SK-N-SH treated with all-trans-retinoic acid at 6 μM for 48 hours (cell line): ENCODE measurements around the gene STOM.

ENCODE experiments used
- ATAC-seq: fragments of 200-7000 bp; cut with Tn5 transposase; 3 replicates; pipeline ENCODE4 v1.9.1; 2020; ENCODE audit warnings: mild to moderate bottlenecking, moderate library complexity
- ARNTL ChIP-seq: fragments of 450-650 bp; formaldehyde crosslinking; IDR thresholded peaks from 2 replicates; pipeline ENCODE4 v1.5.0; 2020; ENCODE audit warnings: low read depth, mild to moderate bottlenecking, moderate library complexity, borderline replicate concordance
- BACH2 ChIP-seq: fragments of 250-450 bp; sonication (Bioruptor Pico); IDR thresholded peaks from 2 replicates; pipeline ENCODE4 v1.9.0; 2021; ENCODE audit warnings: mild to moderate bottlenecking, borderline replicate concordance
- CREB5 ChIP-seq: fragments of 250-450 bp; sonication (Bioruptor Pico); IDR thresholded peaks from 2 replicates; pipeline ENCODE4 v1.5.1; 2020; ENCODE audit warnings: low read depth, mild to moderate bottlenecking, moderate library complexity
- CSDC2 ChIP-seq: fragments of 250-450 bp; sonication (Bioruptor Pico); IDR thresholded peaks from 2 replicates; pipeline ENCODE4 v1.5.0; 2020; ENCODE audit warnings: mild to moderate bottlenecking, moderate library complexity
- CSRNP3 ChIP-seq: fragments of 250-450 bp; sonication (Bioruptor Pico); IDR thresholded peaks from 2 replicates; pipeline ENCODE4 v1.5.1; 2021; ENCODE audit warnings: mild to moderate bottlenecking, moderate library complexity
- ESRRG ChIP-seq: fragments of 250-450 bp; sonication (Bioruptor Pico); IDR thresholded peaks from 2 replicates; pipeline ENCODE4 v1.6.1; 2021; ENCODE audit warnings: mild to moderate bottlenecking
- GLIS3 ChIP-seq: fragments of 250-450 bp; sonication (Bioruptor Pico); IDR thresholded peaks from 2 replicates; pipeline ENCODE4 v1.5.0; 2020; ENCODE audit warnings: mild to moderate bottlenecking, moderate library complexity
- ISL1 ChIP-seq: fragments of 250-450 bp; sonication (Bioruptor Pico); IDR thresholded peaks from 2 replicates; pipeline ENCODE4 v2.1.2; 2022; ENCODE audit warnings: mild to moderate bottlenecking, moderate library complexity
- OSR1 ChIP-seq: fragments of 250-450 bp; sonication (Bioruptor Pico); IDR thresholded peaks from 2 replicates; pipeline ENCODE4 v1.8.0; 2022; ENCODE audit warnings: moderate library complexity, mild to moderate bottlenecking, inconsistent platforms
- PATZ1 ChIP-seq: fragments of 250-450 bp; sonication (Bioruptor Pico); IDR thresholded peaks from 2 replicates; pipeline ENCODE4 v1.8.0; 2020; ENCODE audit warnings: mild to moderate bottlenecking, moderate library complexity, borderline replicate concordance
- POU6F1 ChIP-seq: fragments of 250-450 bp; sonication (Bioruptor Pico); IDR thresholded peaks from 2 replicates; pipeline ENCODE4 v1.8.0; 2021; ENCODE audit warnings: low read depth, mild to moderate bottlenecking, moderate library complexity, borderline replicate concordance
- PPARA ChIP-seq: fragments of 250-450 bp; sonication (Bioruptor Pico); IDR thresholded peaks from 2 replicates; pipeline ENCODE4 v1.5.0; 2020; ENCODE audit warnings: mild to moderate bottlenecking, borderline replicate concordance
- SNAI2 ChIP-seq: fragments of 250-450 bp; sonication (Bioruptor Pico); IDR thresholded peaks from 2 replicates; pipeline ENCODE4 v1.5.0; 2020; ENCODE audit warnings: mild to moderate bottlenecking, moderate library complexity
- TOX ChIP-seq: fragments of 250-450 bp; sonication (Bioruptor Pico); IDR thresholded peaks from 2 replicates; pipeline ENCODE4 v1.8.0; 2021; ENCODE audit warnings: mild to moderate bottlenecking, moderate library complexity, borderline replicate concordance
- TSHZ2 ChIP-seq: fragments of 250-450 bp; sonication (Bioruptor Pico); IDR thresholded peaks from 2 replicates; pipeline ENCODE4 v1.5.0; 2020; ENCODE audit warnings: mild to moderate bottlenecking, moderate library complexity
- ZFP3 ChIP-seq: fragments of 250-450 bp; sonication (Bioruptor Pico); IDR thresholded peaks from 2 replicates; pipeline ENCODE4 v1.5.0; 2020; ENCODE audit warnings: mild to moderate bottlenecking, moderate library complexity
- ZFP30 ChIP-seq: fragments of 450-650 bp; formaldehyde crosslinking; IDR thresholded peaks from 2 replicates; pipeline ENCODE4 v1.5.0; 2022; ENCODE audit warnings: mild to moderate bottlenecking, moderate library complexity
- ZNF565 ChIP-seq: fragments of 450-650 bp; formaldehyde crosslinking; conservative IDR thresholded peaks from 2 replicates; pipeline ENCODE4 v1.5.0; 2020; ENCODE audit warnings: low read depth, mild to moderate bottlenecking, moderate library complexity
- ZNF8 ChIP-seq: fragments of 450-650 bp; formaldehyde crosslinking; IDR thresholded peaks from 2 replicates; pipeline ENCODE4 v1.5.0; 2020; ENCODE audit warnings: mild to moderate bottlenecking, moderate library complexity

STOM gene

GRCh38 chr9:121316378-121316777, 53.7 kb downstream of the STOM start (continued):
- TF ChIP-seq CREB5 (no peak), ISL1 (no peak), OSR1 (no peak)

GRCh38 chr9:121313458-121314152, 56.4 kb downstream of the STOM start:
- TF ChIP-seq CSDC2 (CRISPR knock-in tag) (no peak), CSRNP3 (CRISPR knock-in tag) (no peak), ZFP3 (CRISPR knock-in tag) (no peak), ESRRG (no peak), ZFP30 (CRISPR knock-in tag) (no peak), BACH2 (CRISPR knock-in tag) (no peak), TOX (no peak), SNAI2 (CRISPR knock-in tag) (no peak), ISL1 (no peak), TSHZ2 (CRISPR knock-in tag) (no peak), OSR1 (no peak), PATZ1 (CRISPR knock-in tag) (no peak), ARNTL (CRISPR knock-in tag) (no peak), PPARA (CRISPR knock-in tag) (no peak), POU6F1 (CRISPR knock-in tag) (no peak), ZNF565 (CRISPR knock-in tag) (no peak), GLIS3 (CRISPR knock-in tag) (no peak)
- no peak for ATAC-seq

GRCh38 chr9:121312169-121312568, 57.9 kb downstream of the STOM start:
- no peak for ATAC-seq
- TF ChIP-seq CSRNP3 (CRISPR knock-in tag) = no peak
- no peak for TF ChIP-seq ISL1
- TF ChIP-seq PATZ1 (CRISPR knock-in tag) = no peak
- no peak for TF ChIP-seq BACH2 (CRISPR knock-in tag)
- TF ChIP-seq ZFP3 (CRISPR knock-in tag) = no peak
- no peak for TF ChIP-seq POU6F1 (CRISPR knock-in tag)
- TF ChIP-seq GLIS3 (CRISPR knock-in tag) = no peak
- TF ChIP-seq ZNF8 = no peak
- TF ChIP-seq, all 23 proteins: peak for 0
